Astrocyte of the spinal cord (primary cell): ENCODE measurements around the gene TOP3A.

Source experiments
- DNase-seq: peaks from one replicate; pipeline ENCODE4 v3.0.0; 2011; ENCODE audit warnings: low read depth, low spot score
- H3K4me3 ChIP-seq: 2 replicates; pipeline ENCODE4 v1.5.1; 2011; ENCODE audit warnings: low read depth, mild to moderate bottlenecking, low read length, moderate library complexity
- in situ Hi-C: cut with HindIII; loops from 2 replicates; pipeline ENCODE4 v1.10.0; 2017; ENCODE audit warnings: low sequenced_read_pairs
- TF ChIP-seq, protein P1 (sequence below): IDR thresholded peaks from 2 replicates; pipeline ENCODE4 v1.5.1; 2012; ENCODE audit warnings: low read depth, mild to moderate bottlenecking, low read length, inconsistent platforms

Gene TOP3A

DNA sequence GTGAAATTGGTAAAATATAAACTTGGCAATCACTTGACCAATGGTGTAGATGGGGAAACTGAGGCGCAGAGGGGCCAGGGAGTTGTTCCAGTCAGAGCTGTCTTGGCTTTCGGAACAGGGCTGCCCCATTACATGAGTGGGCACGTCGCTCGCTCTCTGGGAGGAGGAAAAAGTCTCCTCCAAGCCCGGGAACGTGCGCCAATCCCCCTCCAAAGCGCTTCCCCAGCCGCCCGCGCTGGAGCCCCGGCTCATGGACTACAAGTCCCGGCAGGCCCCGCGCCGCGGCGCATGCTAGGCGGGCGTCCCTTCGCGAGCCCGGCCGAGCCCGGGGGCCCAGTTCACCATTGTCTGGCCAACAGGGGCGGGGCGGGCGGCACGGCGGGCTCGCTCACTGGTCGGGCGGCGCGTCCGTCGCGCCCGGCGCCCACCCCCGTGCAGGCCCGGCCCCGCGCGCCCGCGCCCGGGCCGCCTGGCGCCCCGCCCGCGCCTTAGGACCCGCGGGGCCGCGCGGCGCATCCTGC, 89.6 kb downstream of the TOP3A start, which contains the start of gene LLGL1:
LLGL1 (plus strand) TSS at position 515 of the 521 bp plus-strand sequence. CDS start 48 bp downstream, outside the sequence.
- in situ Hi-C loops, result no loop called here
- H3K4me3 ChIP-seq, result peak within 1 kb of the TSS; percentile 92
- DNase-seq, result peak; percentile 96
- TF ChIP-seq, protein P1, sequence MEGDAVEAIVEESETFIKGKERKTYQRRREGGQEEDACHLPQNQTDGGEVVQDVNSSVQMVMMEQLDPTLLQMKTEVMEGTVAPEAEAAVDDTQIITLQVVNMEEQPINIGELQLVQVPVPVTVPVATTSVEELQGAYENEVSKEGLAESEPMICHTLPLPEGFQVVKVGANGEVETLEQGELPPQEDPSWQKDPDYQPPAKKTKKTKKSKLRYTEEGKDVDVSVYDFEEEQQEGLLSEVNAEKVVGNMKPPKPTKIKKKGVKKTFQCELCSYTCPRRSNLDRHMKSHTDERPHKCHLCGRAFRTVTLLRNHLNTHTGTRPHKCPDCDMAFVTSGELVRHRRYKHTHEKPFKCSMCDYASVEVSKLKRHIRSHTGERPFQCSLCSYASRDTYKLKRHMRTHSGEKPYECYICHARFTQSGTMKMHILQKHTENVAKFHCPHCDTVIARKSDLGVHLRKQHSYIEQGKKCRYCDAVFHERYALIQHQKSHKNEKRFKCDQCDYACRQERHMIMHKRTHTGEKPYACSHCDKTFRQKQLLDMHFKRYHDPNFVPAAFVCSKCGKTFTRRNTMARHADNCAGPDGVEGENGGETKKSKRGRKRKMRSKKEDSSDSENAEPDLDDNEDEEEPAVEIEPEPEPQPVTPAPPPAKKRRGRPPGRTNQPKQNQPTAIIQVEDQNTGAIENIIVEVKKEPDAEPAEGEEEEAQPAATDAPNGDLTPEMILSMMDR, result no peak

DNA sequence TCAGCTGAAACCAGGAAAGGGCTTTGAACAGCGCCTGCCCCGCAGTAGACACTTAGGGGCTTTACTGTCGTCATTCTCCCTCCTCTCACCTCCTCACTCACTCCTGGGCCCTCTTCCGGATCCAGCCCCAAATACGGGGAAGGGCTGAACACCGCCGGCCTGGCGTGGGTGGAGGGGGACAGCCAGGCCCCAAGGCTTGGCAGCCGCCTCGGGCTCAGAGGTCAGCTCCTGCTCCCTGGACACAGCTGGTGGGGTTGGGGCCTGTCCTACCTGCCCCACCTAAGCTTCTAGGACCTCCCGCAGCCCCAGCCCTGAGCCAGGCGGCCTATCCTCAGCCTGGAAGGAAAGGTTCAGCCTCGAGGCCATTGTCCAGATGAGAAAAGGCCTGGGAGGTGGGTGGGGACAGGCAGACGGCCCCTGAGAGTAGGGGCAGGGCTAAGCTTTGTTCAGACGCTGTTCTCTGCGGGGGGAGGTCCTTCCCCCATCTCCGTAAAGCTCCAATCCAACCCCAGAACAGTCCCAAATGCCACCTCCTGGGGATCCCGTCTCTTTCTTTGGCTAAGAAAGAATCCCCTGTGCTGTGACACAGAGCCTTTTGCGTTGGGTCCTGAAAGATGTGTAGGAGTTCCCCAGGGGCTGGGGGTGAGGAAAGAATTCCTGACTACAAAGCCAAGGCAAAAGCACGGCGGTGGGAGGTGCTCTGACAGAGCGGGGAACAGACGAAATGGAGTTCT, 90.2 kb downstream of the TOP3A start:
- in situ Hi-C loops, result no loop called here
- TF ChIP-seq, protein P1, result no peak
- peak; percentile 4 for DNase-seq
- peak overlapping the region; percentile 19 for H3K4me3 ChIP-seq

DNA sequence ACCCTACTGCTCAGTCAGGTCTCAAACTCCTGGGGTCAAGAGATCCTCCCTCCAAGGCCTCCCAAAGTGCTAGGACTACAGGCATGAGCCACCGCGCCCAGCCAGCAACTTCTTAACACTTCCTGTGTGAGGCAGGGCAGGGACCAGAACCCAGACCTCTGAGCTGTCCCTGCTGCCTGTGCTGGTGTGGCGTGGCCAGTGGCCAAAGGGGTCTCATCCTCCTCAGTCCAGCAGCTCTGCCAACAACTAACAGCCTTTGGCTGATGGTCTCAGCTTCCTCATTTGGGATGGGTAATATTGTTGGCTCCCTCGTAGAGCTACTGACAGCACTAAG, 90.8 kb downstream of the TOP3A start:
- H3K4me3 ChIP-seq, result no peak overlapping the region
- TF ChIP-seq, protein P1, result no peak
- in situ Hi-C loops, result no loop called here
- DNase-seq, result no peak
